Stimulated activated CD8-positive, alpha-beta memory T cell treated with anti-CD3 and anti-CD28 coated beads, Interleukin-12 subunit alpha, Interleukin-12 subunit beta, amount 100 ng/mL, for 1 hour (primary cell): ENCODE results near the gene CD109.
"Not testable (repeated sequence)": the region's sequence is repeated elsewhere in the genome, so short reads cannot be mapped to it uniquely, and the experiment has no call there.

Source experiments
- DNase-seq: peaks from one replicate; pipeline ENCODE4 v3.0.0-alpha.2; 2020; ENCODE audit warnings: low read depth

The CD109 gene

DNA sequence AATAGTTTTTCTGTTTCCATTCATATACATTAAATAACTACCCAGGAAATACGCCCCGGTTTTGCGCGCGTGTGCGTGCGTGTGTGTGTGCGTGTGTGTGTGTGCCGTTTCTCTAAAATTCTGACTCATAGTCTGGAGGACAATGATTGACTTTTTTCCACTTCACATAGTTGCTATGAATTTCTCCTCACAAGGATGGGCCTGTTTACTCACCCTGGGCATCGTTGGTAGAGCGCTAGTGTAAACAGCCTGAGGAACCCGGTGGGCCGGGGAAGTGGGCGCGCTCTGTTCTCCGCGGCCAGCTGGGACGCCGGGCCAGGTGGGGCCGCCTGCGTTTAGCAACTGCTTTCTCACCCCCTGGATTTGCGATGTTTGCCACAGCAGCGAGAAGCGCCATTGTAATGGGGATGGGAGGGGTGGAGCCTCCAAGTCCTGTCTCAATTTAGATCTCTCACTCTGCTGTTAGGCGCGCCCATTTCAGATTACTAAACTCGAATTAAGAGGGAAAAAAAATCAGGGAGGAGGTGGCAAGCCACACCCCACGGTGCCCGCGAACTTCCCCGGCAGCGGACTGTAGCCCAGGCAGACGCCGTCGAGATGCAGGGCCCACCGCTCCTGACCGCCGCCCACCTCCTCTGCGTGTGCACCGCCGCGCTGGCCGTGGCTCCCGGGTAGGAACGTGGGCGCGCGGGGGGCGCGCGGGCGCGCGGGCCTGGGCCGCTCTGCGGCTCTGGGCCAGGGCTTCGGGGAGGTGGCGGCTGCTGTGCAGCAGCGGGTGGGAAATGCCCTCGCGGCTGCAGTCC is at the start of gene CD109:
TSS of gene CD109 (plus strand) at position 585 of the 803 bp plus-strand sequence. CDS start at position 598, 13 bp downstream.
- DNase-seq = peak; percentile 31

DNA sequence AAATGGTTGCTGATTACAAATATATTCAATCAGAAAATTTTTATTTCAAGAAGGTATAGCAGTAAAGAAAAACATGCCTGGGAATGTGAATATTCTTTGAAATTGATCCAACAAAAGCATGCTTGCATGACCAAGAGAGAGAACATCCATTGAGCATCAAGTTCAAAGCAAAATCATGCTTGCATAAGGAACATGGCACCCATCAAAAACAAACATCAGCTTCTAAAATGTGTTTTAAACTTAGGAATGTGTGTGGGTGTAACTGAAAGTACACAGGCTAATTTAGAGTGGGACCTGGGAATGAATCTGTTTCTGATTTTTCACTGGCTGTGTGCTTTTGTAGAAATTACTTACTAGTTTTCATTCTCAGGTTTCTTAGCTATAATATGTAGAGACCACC is 47.8 kb upstream of the CD109 start:
- no peak for DNase-seq

DNA sequence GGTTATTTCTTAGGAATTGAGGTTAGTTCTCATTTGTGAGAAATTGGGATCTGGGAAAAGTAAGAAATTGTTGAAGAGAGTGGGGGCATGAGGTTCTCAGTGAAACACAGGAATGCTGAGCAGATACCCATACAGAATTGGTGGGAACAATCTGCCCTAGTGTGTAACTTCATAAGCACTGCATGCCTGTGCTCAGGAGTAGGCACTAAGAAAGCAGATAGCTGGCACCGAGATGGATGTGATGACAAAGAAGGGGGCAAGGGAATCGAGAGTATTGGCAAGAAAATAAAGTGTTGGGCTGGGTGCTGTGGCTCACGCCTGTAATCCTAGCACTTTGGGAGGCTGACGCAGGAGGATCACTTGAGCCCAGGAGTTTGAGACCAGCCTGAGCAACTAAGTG is 46.2 kb upstream of the CD109 start:
- DNase-seq = no peak

DNA sequence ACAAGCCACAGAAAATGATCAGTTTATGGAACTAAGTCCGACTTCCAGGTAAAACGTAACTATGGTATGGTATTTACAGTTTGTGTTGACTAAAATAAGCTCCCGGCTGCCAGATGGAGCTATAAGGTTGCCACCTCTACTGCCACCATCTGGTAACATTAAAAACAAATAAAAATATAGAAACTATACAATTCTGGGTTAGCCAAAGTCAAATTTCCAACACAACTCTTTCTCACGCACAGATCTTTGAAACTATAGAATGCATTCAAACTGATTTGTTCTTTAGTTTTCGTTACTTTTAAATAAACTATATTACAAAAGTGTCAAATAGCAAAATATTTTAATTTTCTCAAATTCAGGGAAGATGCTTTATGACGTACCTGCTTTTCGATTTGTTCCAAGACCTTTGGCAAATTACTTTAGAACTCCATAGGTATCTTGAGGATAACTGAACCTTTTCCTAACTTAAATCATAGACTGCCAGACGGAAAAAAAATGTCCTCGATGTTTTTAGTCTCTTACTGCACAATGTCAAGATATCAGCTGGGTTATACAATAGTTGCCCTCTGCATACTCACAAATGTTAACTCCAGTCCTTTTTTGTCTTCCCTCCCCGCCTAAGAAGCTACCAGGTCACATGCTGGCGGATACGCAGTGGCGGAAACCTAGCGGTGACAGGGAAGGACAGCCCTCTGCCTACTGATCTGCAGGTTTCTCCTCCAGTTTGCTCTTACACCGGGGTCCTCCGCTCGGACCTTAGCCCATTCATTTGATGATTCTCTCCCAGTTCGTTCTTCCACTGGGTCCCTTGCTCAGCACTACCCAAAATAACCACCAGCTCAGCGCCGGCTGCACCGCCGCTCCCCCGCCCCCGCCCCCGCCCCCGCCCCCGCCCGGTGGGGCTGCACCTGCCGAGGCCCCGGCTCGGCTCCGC is 43.1 kb upstream of the CD109 start:
- DNase-seq = peak; percentile 48

DNA sequence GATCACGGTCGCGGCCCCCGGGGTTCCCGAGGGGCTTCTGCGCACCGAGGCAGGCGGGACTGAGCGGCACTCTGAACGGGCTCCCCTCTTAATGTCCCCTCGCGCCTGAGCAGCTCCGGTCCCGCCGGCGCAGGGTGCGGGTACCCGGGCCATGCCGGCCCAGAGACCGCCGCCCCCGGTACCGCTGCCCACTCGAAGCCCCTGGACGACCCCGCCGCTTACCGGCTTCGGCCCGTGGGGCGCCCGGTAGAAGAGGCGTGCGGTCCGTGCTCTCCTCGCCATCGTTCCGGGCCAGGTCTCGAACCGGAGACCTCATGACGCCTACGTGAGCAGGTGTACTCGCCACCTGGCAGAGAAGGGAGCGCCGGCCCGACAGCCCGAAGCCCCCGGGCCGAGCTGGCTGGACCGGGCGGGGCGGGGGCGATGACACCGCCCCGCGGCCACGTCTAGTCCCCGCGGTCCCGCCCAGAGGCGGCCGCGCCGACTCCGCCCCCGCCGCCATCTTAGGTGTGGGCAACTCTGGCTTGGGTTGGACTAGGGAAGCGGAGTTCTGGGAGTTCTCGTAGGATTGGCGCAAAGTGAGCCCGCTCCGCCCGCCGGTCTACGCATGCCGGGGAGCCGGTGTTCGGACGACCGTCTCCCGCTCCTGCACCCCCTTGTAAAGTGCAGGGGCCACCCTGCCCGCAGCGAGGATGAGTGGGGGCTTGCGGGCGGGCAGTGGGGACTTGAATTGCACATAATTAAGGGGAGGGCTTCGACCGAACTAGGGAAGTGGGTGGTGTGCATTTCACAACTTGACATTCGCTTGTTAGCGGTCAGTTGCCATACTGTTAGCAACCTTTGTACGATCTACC is 42.2 kb upstream of the CD109 start, which contains the start of gene SLC17A5:
TSS of gene SLC17A5 (minus strand) at position 422 of the 854 bp plus-strand sequence. CDS start at position 316, 106 bp downstream.
- peak; percentile 76 for DNase-seq

- DNase-seq = no peak
Observed at GRCh38 chr6:73655341-73655917, 40.6 kb upstream of the CD109 start.

DNA sequence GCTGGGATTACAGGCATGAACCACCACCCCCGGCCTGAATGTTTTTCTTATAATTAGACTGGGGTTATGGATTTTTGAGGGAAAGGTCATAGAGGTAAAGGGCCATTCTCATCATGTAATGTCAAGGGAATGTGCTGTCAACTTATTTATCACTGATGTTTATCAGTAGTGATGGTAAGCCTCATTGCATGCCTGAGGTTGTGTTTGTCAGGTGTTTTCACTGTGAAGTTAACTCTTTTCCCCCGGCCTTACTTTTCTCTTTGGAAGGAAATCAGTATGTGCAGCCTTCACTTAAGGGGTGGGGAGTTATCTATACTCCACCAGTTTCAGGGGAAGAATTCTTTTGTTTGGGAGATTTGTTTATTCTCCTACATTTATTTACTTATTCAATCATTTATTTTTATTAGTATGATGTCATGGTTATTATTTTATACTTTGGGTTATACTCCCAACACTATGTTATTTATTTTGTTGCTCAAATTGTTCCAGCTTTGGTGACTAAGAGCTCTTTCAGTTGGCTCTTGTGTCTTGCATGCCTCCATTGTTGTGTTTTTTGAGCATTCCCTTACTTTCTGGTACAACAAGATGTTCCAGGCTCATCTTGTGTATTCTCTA is 39.4 kb upstream of the CD109 start:
- no peak for DNase-seq

GRCh38 chr6:73657201-73657600 is 38.8 kb upstream of the CD109 start:
- no peak for DNase-seq

GRCh38 chr6:73664701-73665100 is 31.3 kb upstream of the CD109 start:
- no peak for DNase-seq

DNA sequence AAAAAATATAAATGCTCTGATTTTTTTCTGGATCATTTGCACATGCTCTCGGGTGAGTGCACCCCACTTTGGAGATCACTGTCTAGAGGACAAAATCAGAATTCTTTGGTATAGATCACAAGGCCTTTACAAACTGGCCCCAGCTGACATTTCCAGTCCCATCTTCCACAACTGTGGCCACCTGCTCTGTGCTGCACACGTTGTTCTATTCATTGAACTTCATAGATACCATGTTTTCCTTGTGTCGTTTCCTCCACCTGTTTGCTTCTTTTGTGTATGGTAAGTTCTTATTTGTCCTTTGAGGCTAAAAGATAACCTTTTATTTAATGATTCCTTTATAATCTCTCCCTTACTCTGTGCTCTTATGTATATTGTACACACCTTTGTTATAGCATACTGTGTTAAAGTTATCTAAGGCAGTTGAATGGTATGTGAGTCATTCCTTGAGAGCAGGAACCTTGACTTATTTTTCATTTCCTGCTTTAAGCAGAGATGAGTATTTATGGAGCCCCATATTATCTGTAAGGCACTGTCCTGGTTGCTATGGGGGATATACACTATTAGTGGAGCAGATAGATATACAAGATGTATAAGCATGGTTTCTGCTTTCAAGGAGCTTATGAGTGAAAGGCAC is 30.2 kb upstream of the CD109 start:
- no peak for DNase-seq

GRCh38 chr6:73666393-73666792 is 29.6 kb upstream of the CD109 start:
- no peak for DNase-seq

GRCh38 chr6:73667798-73668197 is 28.2 kb upstream of the CD109 start:
- DNase-seq = no peak

DNA sequence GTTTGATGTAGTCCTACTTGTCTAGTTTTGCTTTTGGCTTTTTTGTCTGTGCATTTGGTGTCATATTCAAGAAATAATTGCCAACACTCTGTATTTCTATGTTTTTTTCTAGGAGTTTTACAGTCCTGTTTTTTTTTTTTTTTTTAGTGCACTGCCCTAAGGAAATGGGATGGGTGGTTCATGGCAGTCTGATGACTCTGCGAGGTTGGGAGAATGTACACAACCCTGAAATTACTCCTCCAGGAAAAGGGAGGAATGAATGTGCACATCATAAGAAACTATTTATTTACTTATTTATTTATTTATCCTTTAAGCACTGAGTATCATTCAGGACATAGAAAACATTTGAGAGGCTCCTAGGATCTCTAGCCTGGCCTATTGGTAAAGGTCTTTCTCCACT is 27.0 kb upstream of the CD109 start:
- no peak for DNase-seq

- no peak for DNase-seq
Observed at GRCh38 chr6:73671911-73672685, 23.9 kb upstream of the CD109 start.

- peak; percentile 63 for DNase-seq
Observed at GRCh38 chr6:73675466-73676098, 20.4 kb upstream of the CD109 start.

GRCh38 chr6:73679009-73679408 is 17.0 kb upstream of the CD109 start:
- no peak for DNase-seq

DNA sequence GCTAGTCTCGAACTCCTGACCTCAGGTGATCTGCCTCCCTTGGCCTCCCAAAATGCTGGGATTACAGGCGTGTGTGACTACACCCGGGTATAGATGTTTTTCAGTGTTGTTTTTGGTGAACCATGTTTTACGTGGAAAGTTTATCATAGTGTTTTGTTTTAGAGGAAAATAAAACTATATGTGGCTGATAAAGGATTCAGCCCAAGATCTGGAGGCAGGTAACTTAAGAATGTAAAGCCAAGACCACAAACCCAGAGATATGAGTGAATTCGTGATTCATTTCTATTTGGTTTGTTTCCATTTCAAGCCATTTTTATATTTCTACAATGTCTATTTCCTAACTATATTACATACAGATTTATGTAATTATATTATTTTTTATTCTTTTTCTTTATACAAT is 16.2 kb upstream of the CD109 start:
- not testable (repeated sequence) for DNase-seq

GRCh38 chr6:73680289-73680918 is 15.6 kb upstream of the CD109 start:
- DNase-seq = no peak

DNA sequence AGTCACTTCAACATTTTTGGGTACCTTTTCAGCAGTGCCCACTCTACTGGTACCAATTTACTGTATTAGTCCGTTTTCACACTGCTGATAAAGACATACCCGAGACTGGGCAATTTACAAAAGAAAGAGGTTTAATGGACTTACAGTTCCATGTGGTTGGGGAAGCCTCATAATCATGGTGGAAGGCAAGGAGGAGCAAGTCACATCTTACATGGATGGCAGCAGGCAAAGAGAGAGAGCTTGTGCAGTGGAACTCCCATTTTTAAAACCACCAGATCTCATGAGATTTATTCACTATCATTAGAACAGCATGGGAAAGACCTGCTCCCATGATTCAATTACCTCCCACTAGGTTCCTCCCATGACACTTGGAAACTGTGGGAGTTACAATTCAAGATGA is 12.4 kb upstream of the CD109 start:
- DNase-seq = not testable (repeated sequence)
